ENCODE measurements around the gene ITPRID2.

Gene ITPRID2

DNA sequence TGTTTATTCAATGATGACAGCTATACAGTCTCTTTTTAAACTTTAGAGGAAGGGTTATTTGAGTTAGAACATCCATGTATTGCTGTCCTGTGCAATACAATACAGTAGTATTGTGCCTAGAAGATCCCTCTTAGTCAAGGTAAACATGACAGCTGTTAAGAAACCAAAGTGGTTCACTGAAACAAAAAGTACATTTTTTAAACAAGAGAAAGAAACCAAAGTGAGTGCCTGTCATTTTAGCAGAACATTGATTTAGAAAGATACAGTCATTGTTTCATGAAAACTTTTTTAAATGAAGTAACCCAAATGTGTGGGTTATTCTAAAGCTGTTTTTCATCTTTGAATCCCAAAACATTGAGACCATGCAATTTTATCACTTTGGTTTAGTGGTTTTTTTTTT lies 15.5 kb downstream of the ITPRID2 start:
- TF ChIP-seq FOXP2 (optimal IDR thresholded peaks at IDR 0.05; ENCODE audit: borderline replicate concordance, extremely low read depth, extremely low read length, insufficient read depth) (no peak), REST (IDR thresholded peaks at IDR 0.05; ENCODE audit: insufficient read depth in 1 of 2, low read depth in 2 of 2, low read length in 2 of 2) (no peak), TAF1 (IDR thresholded peaks at IDR 0.05; ENCODE audit: borderline replicate concordance, insufficient read depth, low read length) (no peak), SIN3A (IDR thresholded peaks at IDR 0.05; ENCODE audit: borderline replicate concordance, insufficient read depth, low read length) (no peak), POLR2AphosphoS5 (IDR thresholded peaks at IDR 0.05; ENCODE audit: low read depth, low read length) (no peak)

DNA sequence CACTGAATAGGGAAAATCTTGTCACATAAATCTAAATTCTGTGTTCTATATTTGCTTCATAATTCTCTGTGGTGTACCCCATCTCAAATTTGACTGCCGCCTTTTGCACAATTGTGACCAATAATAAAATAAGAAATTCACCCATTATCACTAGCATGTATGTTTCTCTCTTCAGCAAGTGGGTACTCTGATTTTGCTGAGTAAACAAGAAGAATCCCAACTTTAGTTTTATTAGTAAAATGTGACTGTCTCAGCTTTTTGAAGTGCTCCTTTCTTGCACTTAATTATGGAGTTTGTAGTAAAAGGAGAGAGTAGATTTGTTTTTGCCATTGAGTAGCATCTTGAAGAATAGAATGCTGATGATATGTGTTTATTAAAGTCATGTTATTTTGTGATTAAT lies 16.1 kb downstream of the ITPRID2 start:
- no peak for TF ChIP-seq SIN3A (IDR thresholded peaks at IDR 0.05; ENCODE audit: borderline replicate concordance, insufficient read depth, low read length)
- TF ChIP-seq POLR2AphosphoS5 (IDR thresholded peaks at IDR 0.05; ENCODE audit: low read depth, low read length): no peak
- no peak for TF ChIP-seq REST (IDR thresholded peaks at IDR 0.05; ENCODE audit: insufficient read depth in 1 of 2, low read depth in 2 of 2, low read length in 2 of 2)
- TF ChIP-seq FOXP2 (optimal IDR thresholded peaks at IDR 0.05; ENCODE audit: borderline replicate concordance, extremely low read depth, extremely low read length, insufficient read depth): no peak

DNA sequence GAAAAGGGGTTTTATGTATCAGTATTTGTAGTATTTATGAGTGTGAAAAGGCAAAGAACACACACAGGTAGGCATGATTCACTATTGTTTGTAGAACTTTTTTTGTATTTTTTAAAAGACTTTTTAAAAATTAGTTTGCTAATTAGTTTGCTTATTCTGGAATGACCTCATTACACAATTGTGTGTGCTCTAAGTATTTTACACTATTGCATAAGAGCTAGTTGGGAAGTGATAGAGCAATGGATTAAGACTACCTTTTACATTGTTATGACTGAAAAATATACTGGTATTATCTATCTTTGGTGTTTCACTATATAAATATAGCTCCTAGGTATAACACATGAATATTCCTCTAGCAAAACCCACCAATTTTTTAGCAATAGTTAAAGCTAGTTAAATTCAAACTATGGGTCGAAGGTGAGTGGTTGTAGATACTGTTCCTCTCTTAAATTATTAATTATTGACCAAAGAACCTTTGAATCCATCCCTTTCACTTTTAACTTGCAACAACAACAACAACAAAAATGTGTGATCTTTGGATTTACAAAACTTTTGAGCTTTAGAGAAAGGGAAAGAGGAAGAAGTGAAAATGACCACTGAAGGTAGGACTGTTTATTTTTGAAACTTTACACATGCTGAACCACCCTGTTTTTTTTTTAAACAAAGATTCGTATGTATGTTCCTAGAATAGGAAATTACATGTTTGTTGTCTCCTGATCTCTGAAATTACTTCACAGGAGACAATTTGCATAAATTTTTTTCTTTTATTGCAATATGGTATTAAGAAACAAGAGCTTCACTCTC lies 18.7 kb downstream of the ITPRID2 start:
- TF ChIP-seq REST (IDR thresholded peaks at IDR 0.05; ENCODE audit: insufficient read depth in 1 of 2, low read depth in 2 of 2, low read length in 2 of 2) (no peak), SIN3A (IDR thresholded peaks at IDR 0.05; ENCODE audit: borderline replicate concordance, insufficient read depth, low read length) (no peak), FOXP2 (optimal IDR thresholded peaks at IDR 0.05; ENCODE audit: borderline replicate concordance, extremely low read depth, extremely low read length, insufficient read depth) (no peak)

GRCh38 chr2:181911830-181912229 lies 20.3 kb downstream of the ITPRID2 start:
- no peak for TF ChIP-seq TAF1 (IDR thresholded peaks at IDR 0.05; ENCODE audit: borderline replicate concordance, insufficient read depth, low read length)
- no peak for TF ChIP-seq FOXP2 (optimal IDR thresholded peaks at IDR 0.05; ENCODE audit: borderline replicate concordance, extremely low read depth, extremely low read length, insufficient read depth)
- no peak for TF ChIP-seq REST (IDR thresholded peaks at IDR 0.05; ENCODE audit: insufficient read depth in 1 of 2, low read depth in 2 of 2, low read length in 2 of 2)
- no peak for TF ChIP-seq POLR2AphosphoS5 (IDR thresholded peaks at IDR 0.05; ENCODE audit: low read depth, low read length)
- no peak for TF ChIP-seq SIN3A (IDR thresholded peaks at IDR 0.05; ENCODE audit: borderline replicate concordance, insufficient read depth, low read length)

Data from PFSK-1 (cell line).